Inflammatory macrophage treated with lipopolysaccharide for 4 hours (primary cell): ENCODE results near the gene HARS1.
"Not testable (repeated sequence)": the region's sequence is repeated elsewhere in the genome, so short reads cannot be mapped to it uniquely, and the experiment has no call there.

ENCODE experiments used
- DNase-seq: peaks from one replicate; pipeline ENCODE4 v3.0.0-alpha.2; 2020

The HARS1 gene

GRCh38 chr5:140632366-140633020 is 58.7 kb downstream of the HARS1 start:
- DNase-seq: peak; percentile 85

GRCh38 chr5:140631831-140632365 is 59.3 kb downstream of the HARS1 start:
- no peak for DNase-seq

- peak; percentile 94 for DNase-seq
Measured at GRCh38 chr5:140631036-140631417, 60.1 kb downstream of the HARS1 start.

GRCh38 chr5:140630292-140631035 is 60.7 kb downstream of the HARS1 start:
- peak; percentile 67 for DNase-seq

- DNase-seq: no peak
Measured at GRCh38 chr5:140628711-140629110, 62.5 kb downstream of the HARS1 start.

GRCh38 chr5:140627972-140628371 is 63.2 kb downstream of the HARS1 start:
- no peak for DNase-seq

GRCh38 chr5:140624886-140625285 is 66.3 kb downstream of the HARS1 start:
- DNase-seq: not testable (repeated sequence)
